NT2/D1 (cell line): ENCODE measurements around the gene ABCG2.

Experiments used
- DNase-seq: peaks from one replicate; pipeline ENCODE4 v3.0.0-alpha.2; 2011; ENCODE audit warnings: low read depth, low spot score
- H3K27me3 ChIP-seq: 2 replicates; pipeline ENCODE4 v1.6.0; 2011; ENCODE audit warnings: mild to moderate bottlenecking; ENCODE audit not compliant: insufficient read length, insufficient read depth
- H3K36me3 ChIP-seq: 2 replicates; pipeline ENCODE4 v1.6.1; 2011; ENCODE audit warnings: mild to moderate bottlenecking, low read length, mixed read lengths; ENCODE audit not compliant: insufficient read depth, insufficient read length
- H3K4me1 ChIP-seq: 2 replicates; pipeline ENCODE4 v1.5.1; 2011; ENCODE audit not compliant: insufficient read depth, insufficient read length
- H3K4me3 ChIP-seq: 2 replicates; pipeline ENCODE4 v1.5.1; 2011; ENCODE audit warnings: low read depth; ENCODE audit not compliant: insufficient read length
- H3K9ac ChIP-seq: 2 replicates; pipeline ENCODE4 v1.6.0; 2011; ENCODE audit warnings: low read depth; ENCODE audit not compliant: insufficient read length
- H3K9me3 ChIP-seq: 2 replicates; pipeline ENCODE4 v1.5.1; 2011; ENCODE audit warnings: mild to moderate bottlenecking, low read length; ENCODE audit not compliant: insufficient read depth
- SUZ12 ChIP-seq: IDR thresholded peaks from 2 replicates; pipeline ENCODE4 v1.6.1; 2011; ENCODE audit not compliant: insufficient read length, insufficient read depth; ENCODE audit errors: extremely low read depth
- YY1 ChIP-seq: IDR thresholded peaks from 2 replicates; pipeline ENCODE4 v1.6.1; 2011; ENCODE audit not compliant: insufficient read length, insufficient read depth
- ZNF274 ChIP-seq: IDR thresholded peaks from 2 replicates; pipeline ENCODE4 v1.6.1; 2011; ENCODE audit warnings: mild to moderate bottlenecking, low read depth, low read length

ABCG2 gene

GRCh38 chr4:88054229-88054628 lies 104.2 kb downstream of the ABCG2 start:
- DNase-seq, result no peak
- Histone ChIP-seq H3K27me3 (no peaks in the 10 kb centered on the region), H3K36me3 (peaks cover 47% of the 10 kb centered on the region), H3K4me1 (no peaks in the 10 kb centered on the region), H3K9me3 (no peaks in the 10 kb centered on the region), H3K4me3 (no peak overlapping the region), H3K9ac (no peak overlapping the region)
- TF ChIP-seq YY1, result no peak
- TF ChIP-seq SUZ12, result no peak
- TF ChIP-seq ZNF274, result no peak

GRCh38 chr4:88045021-88045420 lies 113.4 kb downstream of the ABCG2 start:
- no peaks in the 10 kb centered on the region for H3K9me3 ChIP-seq
- H3K4me3 ChIP-seq, result no peak overlapping the region
- H3K36me3 ChIP-seq, result peaks cover 74% of the 10 kb centered on the region

GRCh38 chr4:88043586-88044340 lies 114.7 kb downstream of the ABCG2 start:
- DNase-seq, result no peak
- H3K9me3 ChIP-seq, result no peaks in the 10 kb centered on the region
- H3K36me3 ChIP-seq, result peaks cover 82% of the 10 kb centered on the region
- H3K4me3 ChIP-seq, result no peak overlapping the region
- TF ChIP-seq YY1, result no peak
- no peak for TF ChIP-seq SUZ12
- no peaks in the 10 kb centered on the region for H3K4me1 ChIP-seq
- H3K9ac ChIP-seq, result no peak overlapping the region
- H3K27me3 ChIP-seq, result no peaks in the 10 kb centered on the region

More at GRCh38 chr4:88045021-88045420, 113.4 kb downstream of the ABCG2 start:
- DNase-seq, result no peak
- Histone ChIP-seq H3K27me3 (no peaks in the 10 kb centered on the region), H3K4me1 (no peaks in the 10 kb centered on the region), H3K9ac (no peak overlapping the region)
- TF ChIP-seq SUZ12 (no peak), ZNF274 (no peak), YY1 (no peak)

DNA sequence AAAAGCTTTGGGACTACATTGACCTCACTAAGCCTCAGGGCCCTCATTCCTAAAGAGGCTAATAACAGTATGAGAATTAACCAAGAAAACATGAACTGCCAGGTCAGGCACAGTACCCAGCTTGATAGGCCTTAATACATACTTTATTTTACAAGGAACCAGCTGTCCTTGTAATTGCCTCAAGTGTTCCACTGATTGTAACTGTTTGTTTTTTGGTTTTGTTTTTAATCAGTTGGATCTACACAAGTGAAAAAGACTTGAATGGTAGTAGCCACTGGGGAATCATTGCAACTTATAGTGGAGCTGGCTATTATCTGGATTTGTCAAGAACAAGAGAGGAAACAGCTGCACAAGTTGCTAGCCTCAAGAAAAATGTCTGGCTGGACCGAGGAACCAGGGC lies 115.4 kb downstream of the ABCG2 start:
- H3K9ac ChIP-seq, result no peak overlapping the region
- H3K4me3 ChIP-seq, result no peak overlapping the region
- H3K27me3 ChIP-seq, result no peaks in the 10 kb centered on the region
- no peaks in the 10 kb centered on the region for H3K9me3 ChIP-seq
- H3K4me1 ChIP-seq, result no peaks in the 10 kb centered on the region
- peaks cover 84% of the 10 kb centered on the region for H3K36me3 ChIP-seq
- DNase-seq, result no peak
- TF ChIP-seq YY1 (no peak), SUZ12 (no peak), ZNF274 (no peak)

DNA sequence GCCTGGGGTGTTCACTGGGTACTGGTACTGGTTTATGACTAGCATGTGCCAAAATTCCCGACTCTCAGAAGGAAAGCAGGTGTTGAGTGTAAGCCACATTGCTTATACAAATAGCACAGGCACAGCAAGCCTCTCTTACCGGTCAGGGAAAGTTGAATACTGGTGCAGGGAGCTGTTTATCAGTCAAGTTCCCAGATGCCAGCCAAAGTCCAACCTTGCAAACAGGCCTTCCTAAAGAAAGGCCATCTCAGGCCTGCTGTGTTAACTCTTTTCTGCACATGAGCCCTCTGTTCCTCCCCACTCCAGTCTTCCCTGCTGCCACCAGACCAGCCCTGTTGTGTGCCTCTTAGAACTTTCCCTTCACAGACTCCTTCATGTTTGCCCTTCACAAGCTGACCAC lies 116.8 kb downstream of the ABCG2 start:
- Histone ChIP-seq H3K4me3 (no peak overlapping the region), H3K4me1 (no peaks in the 10 kb centered on the region), H3K9ac (no peak overlapping the region), H3K9me3 (no peaks in the 10 kb centered on the region), H3K27me3 (no peaks in the 10 kb centered on the region), H3K36me3 (peaks cover 95% of the 10 kb centered on the region)
- TF ChIP-seq YY1 (no peak), SUZ12 (no peak), ZNF274 (no peak)
- DNase-seq, result no peak

- H3K9me3 ChIP-seq, result no peaks in the 10 kb centered on the region
- H3K9ac ChIP-seq, result no peak overlapping the region
- H3K4me1 ChIP-seq, result no peaks in the 10 kb centered on the region
- H3K27me3 ChIP-seq, result no peaks in the 10 kb centered on the region
- peaks cover 95% of the 10 kb centered on the region for H3K36me3 ChIP-seq
- TF ChIP-seq ZNF274 (no peak), YY1 (no peak), SUZ12 (no peak)
- no peak overlapping the region for H3K4me3 ChIP-seq
- no peak for DNase-seq
Measured at GRCh38 chr4:88040707-88041106, 117.7 kb downstream of the ABCG2 start.
